A673 (cell line): Measurements from ENCODE around the gene INHA.

Experiments used
- CTCF ChIP-seq: fragments of 300-800, 200-600 bp; sonication (generic); conservative IDR thresholded peaks from 2 replicates; pipeline ENCODE4 v1.5.1; 2017; ENCODE audit warnings: low read depth, mild to moderate bottlenecking, antibody characterized with exemption, low read length, moderate library complexity, mixed read lengths
- EZH2 ChIP-seq: fragments of 200-600 bp; sonication (generic); IDR thresholded peaks from 2 replicates; pipeline ENCODE4 v1.6.1; 2017; ENCODE audit warnings: borderline replicate concordance, low read depth, mild to moderate bottlenecking, mixed read lengths, antibody characterized with exemption, low read length; ENCODE audit not compliant: poor library complexity, severe bottlenecking

DNA sequence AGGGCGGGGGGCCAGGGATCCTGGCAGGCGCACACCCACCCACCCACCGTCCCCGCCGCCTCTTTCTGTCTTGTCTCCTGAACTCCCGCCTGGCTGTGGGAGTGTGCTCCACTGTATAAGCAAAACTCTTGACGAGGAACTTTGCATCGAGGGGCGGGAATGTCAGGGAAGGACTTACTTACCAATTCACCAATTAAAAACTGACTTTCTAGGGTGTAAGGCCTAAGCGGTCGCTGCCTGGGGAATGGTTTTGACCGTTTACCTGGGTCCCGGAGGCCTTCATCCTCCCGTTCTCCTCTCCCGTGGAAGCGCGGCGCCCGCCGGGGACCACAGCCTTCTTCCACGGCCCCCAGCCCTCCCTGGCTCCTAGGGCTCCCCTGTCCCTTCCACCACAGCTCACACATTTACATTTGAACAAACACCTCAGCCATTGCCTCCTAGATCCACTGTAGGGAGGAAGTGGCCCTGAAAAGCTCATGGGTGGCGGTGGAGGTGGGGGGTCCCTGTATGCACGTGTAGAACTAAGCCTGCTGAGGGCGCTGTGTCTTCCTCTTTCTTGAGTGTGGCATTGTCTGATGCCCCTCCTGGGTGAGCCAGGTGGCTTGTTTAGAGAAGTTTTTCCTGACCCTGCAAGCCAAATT is 49.0 kb upstream of the INHA start:
- TF ChIP-seq EZH2 (no peak), CTCF (peak; percentile 24; the same call in 1 of the 2 replicates)
